DMS 273 (cell line): ENCODE results near the gene DSG4.
A peak's percentile ranks its signal among the peaks of the same experiment; 100 is the strongest.

Experiments used
- DNase-seq: peaks from one replicate; lab custom pipeline; 2025; ENCODE audit not compliant: unreplicated experiment; lab: John Stamatoyannopoulos, UW

DSG4 gene

GRCh38 chr18:31409276-31409675 is 32.7 kb downstream of the DSG4 start:
- DNase-seq = no peak

DNA sequence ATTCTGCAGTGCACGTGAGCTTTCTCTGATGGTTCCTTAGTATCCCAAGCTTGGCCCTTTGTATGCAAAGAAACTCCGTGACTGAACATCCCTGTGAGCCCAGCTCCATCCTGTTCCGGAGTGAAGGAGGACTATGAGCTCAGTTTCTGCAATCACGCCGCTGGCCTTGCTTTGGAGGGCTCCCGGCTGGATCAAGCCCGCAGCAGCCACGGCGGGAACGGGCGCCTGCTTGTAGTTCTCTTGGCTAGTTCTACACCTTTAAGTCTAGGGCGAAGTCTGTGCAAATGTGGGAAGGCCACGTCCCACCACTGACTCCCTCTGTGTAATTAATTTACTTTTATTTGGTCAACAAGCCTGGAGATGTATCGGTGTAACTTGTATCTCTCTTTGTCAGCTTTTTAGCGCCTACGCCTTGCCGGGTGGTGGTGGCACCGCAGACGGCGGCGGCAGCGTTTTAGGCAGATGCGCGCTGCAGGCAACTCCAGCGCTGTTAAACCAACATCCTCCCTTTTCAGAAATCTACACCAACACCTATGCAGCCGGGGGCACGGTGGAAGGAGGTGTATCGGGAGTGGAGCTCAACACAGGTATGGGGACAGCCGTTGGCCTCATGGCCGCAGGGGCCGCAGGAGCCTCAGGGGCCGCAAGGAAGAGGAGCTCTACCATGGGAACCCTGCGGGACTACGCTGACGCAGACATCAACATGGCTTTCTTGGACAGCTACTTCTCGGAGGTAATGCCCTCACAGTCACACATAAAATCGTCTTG is 34.3 kb downstream of the DSG4 start:
- DNase-seq = no peak

- DNase-seq = no peak
Measured at GRCh38 chr18:31413137-31413536, 36.6 kb downstream of the DSG4 start.

DNA sequence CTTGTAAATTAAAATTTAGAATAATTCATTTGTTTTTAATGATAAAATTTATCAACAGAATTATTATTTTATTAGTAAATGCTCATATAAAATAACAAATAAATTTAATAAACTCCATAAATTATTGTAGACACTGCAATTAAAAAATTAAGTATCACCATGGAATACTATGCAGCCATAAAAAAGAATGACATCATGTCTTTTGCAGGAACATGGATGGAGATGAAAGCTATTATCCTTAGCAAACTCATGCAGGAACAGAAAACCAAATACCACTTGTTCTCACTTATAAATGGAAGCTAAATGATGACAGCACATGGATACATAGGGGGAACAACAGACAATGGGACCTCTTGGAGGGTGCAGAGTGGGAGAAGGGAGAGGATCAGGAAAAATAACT is 41.3 kb downstream of the DSG4 start:
- DNase-seq = no peak

- no peak for DNase-seq
Measured at GRCh38 chr18:31419457-31419932, 42.9 kb downstream of the DSG4 start.

DNA sequence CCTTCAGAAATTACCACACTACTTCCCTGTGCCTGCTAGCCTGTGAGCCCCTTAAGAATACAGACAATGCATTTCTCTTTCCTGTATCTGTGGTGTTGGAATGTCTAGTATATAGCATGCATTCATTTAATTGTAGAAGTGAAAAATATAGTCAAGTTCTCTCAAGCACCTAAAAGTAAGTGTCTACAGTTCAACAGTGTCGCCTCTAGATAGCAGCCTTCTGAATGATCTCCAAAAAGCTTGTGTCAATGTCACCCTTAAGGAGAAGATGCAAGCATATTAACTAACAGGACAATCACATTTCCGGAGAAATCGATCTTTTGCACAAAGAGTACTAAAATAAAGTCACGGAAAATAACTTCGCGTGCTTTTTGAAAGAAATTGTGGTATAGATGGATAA is 43.5 kb downstream of the DSG4 start:
- DNase-seq = no peak

DNA sequence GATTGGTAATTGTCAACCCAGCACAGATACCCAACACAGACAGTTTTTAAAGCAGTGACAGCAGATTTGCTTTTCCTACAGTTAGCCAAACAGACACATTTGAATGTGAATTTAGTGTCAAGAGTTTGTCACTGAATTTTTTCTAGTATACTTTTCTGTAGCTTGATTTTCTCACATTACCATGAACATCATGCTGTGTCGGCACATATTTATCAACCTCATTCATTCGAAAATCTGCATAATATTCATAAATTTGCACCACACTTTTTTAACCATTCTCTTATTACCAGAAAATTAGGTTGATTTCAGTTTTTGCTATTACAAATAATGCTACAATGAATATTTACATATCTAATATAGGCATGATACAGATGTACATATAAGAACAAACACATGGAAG is 43.9 kb downstream of the DSG4 start:
- DNase-seq = no peak

- DNase-seq = peak; percentile 61
Measured at GRCh38 chr18:31424383-31424988, 47.9 kb downstream of the DSG4 start.

DNA sequence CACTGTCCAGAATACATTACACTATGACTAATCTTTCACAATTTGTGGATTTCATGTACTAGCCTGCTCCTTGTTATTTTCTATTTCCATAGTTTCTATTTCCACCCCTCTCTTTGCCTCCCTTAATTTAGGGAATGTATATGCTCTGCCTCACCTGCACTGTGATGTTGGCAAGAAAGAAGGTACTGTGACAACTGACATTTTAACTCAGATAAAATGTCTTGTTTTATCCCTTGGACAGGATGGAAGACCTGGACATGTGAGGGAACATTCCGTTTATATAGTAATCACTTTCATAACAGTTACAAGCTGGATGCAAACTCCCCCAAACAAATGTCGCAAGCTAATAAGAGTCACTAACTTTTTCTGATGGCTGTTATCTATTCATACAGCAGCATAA is 49.4 kb downstream of the DSG4 start:
- no peak for DNase-seq

DNA sequence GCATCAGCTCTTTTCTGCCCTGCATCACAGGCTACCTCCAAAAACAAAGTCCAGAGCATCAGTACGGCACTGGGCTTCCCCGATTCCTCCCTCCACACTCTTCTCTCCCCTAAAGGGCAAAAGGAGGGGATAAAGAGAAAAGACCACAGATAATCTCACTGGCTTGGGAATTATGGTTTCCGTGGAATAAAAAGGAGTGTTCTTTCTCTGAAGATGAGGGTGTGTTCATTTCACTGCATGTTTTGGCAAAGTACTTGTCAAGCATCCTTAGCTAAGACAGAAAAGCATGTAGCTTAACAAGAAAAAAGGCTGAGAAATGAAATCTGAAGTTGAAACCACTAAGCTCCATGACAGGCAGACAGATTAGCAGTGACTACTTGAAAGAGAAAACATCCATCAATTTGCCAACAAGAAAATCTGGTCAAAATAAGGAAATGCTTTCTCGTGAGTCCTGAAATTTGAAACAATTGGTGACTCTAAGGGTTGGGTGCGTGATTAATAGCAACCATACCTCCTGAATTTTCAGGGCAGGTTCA is 50.4 kb downstream of the DSG4 start:
- no peak for DNase-seq

GRCh38 chr18:31428211-31428610 is 51.6 kb downstream of the DSG4 start:
- DNase-seq = no peak

- no peak for DNase-seq
Measured at GRCh38 chr18:31429623-31430022, 53.0 kb downstream of the DSG4 start.

- DNase-seq = no peak
Measured at GRCh38 chr18:31430072-31430471, 53.5 kb downstream of the DSG4 start.

DNA sequence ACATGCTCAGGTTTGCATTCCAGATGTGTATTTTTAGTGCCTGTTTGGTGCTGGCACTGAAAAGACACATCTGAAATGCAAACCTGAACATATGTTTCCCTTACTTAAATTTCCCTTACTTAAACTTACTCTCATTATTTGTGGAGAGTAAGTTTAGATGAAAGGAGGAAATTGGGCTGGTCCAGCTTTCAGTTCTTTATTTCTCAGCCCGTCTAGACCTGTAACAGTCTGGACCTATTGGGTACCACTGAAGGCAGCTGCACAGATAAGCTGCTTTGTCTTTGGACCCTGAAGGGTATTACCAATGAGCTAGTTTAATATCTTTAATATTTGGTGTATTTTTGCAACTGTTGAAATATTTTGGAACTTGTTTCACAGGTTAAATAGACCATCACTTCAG is 54.0 kb downstream of the DSG4 start:
- DNase-seq = no peak

DNA sequence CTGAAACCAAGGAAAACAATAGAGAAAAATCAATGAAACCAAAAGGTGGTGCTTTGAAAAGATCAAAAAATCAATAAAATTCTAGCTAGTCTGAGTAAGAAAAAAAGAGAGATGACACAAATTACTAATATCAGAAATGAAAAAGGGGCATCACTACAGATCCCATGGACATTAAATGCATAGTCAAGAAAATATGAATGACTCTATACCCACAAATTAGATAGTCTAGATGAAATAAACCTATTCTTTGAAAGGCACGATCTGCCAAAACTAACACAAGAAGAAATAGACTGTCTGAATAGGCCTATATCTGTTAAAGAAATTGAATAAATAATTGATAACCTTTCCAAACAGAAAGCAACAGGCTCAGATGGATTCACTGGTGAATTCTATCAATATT is 55.7 kb downstream of the DSG4 start:
- DNase-seq = no peak

DNA sequence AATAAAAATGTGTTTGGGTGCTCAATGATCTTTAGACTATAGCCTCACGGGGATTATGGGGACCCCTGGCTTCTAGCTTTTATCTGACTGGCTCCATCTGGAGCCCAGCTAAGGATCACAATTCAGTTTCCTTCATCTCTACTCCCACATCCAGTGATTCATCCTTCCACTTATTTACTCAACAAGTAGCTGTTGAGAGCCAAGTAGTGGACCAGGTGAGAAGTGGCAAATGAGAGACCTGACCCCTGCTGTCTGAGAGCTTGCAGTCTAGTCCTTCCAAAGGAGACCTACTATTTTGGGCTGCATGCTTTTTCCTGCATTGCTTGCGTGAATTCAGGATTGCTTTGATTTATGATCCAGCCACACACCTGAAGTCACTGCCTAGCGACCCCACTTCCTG is 60.2 kb downstream of the DSG4 start:
- no peak for DNase-seq

GRCh38 chr18:31438402-31438801 is 61.8 kb downstream of the DSG4 start:
- no peak for DNase-seq

DNA sequence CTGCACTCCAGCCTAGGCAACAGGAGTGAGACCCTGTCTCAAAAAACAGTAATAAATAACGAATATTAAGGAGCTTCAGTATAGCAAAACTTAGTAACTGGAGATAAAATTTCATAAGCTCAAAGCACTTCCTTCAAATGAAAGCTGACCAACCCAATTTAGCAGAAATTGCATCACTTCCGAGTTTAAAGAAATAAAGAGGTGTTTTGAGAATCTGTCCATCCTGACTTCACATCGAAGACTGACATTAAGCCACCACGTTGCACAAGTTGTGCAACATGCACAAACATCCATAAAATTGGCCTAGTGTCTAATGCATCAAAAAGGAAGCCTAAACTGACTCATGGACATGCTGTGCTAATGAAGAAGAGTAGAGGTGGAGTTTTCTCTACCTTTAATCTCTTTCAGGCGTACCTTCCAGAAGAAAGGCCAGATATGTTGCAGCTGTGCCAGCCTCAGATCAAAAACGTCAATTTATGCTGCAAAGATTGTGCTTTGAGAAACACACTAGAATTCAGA is 63.3 kb downstream of the DSG4 start:
- DNase-seq = no peak

GRCh38 chr18:31440787-31441186 is 64.2 kb downstream of the DSG4 start:
- DNase-seq = no peak

DNA sequence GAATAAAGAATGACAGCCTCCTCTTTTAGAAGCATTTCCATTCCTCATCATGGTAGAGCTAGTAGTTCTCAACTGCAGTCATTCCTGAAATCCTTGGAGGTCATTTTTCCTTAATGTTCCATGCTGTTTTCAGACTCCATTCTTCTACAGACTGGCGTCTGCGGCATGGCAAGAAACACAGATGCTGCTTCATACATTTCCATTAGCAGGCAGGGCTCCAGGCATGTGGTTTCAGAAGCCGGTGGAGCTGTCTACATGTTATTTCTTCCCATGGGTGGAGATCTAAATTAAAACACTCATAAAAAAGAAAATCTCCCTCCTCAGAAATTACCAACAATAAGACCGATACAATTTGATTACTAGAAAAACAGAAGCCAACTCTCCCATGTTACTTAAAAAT is 64.9 kb downstream of the DSG4 start:
- no peak for DNase-seq

DNA sequence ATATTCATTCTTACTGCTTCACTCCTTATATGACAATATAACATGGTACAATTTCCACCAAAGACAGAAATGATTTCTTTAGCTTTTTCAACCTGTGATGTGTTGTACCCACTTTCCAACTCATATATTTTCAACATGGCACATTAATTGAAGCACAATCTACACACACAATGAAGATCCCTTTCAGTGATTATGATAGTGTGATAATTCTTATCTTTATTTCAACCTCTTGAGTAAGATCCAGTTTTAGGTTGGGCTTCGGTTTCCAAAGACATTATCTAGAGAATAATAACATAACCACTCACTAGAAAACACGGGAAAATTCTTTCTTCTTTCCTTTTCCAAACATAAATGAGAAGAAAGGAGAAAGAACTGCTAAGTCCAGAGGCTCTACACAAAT is 67.6 kb downstream of the DSG4 start:
- DNase-seq = no peak

DNA sequence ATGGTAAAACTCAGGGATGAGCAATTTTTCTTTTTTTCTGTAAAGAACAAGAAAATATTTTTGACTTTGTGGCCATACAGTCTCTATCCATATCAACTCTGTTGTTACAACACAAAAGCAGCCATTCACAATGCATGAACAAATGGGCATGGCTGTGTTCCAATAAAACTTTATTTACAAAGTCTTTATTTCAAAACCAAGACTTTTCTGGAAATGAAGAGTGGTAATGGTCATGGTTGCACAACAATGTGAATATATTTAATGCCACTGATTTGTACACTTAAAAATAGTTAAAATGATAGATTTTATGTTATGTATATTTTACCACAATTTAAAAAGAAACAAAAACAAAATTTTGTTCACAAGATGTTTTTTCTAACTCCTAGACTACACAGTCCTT is 69.3 kb downstream of the DSG4 start:
- no peak for DNase-seq
